ENCODE results near the gene EHBP1L1. TPM values are rescaled to one million over a fixed set of nuclear protein-coding genes. Genes with fewer than 3 reads are reported as not detected.
A peak's percentile ranks its signal among the peaks of the same experiment; 100 is the strongest.

The EHBP1L1 gene
- total RNA-seq, 1 donor from 2014 or later, result 42.6 TPM

GRCh38 chr11:65598258-65598699 is 22.4 kb downstream of the EHBP1L1 start:
- Mint-ChIP-seq H3K9me3 (ENCODE audit: unreplicated experiment) (no peaks in the 10 kb centered on the region), H3K4me1 (ENCODE audit: unreplicated experiment) (peaks cover 7% of the 10 kb centered on the region)

GRCh38 chr11:65599216-65599954 is 23.5 kb downstream of the EHBP1L1 start:
- TF ChIP-seq CTCF (IDR thresholded peaks at IDR 0.05), result no peak
- Mint-ChIP-seq H3K4me1 (ENCODE audit: unreplicated experiment) (peaks cover 7% of the 10 kb centered on the region), H3K36me3 (ENCODE audit: unreplicated experiment) (peaks cover 10% of the 10 kb centered on the region), H3K27ac (ENCODE audit: unreplicated experiment) (no peak overlapping the region), H3K9me3 (ENCODE audit: unreplicated experiment) (no peaks in the 10 kb centered on the region), H3K27me3 (ENCODE audit: unreplicated experiment) (no peaks in the 10 kb centered on the region), H3K4me3 (ENCODE audit: unreplicated experiment) (no peak overlapping the region)
- no peak for DNase-seq (ENCODE audit: extremely low spot score, unreplicated experiment)

More at GRCh38 chr11:65598258-65598699, 22.4 kb downstream of the EHBP1L1 start:
- no peak overlapping the region for H3K27ac Mint-ChIP-seq (ENCODE audit: unreplicated experiment)
- H3K36me3 Mint-ChIP-seq (ENCODE audit: unreplicated experiment), result peaks cover 3% of the 10 kb centered on the region
- H3K4me3 Mint-ChIP-seq (ENCODE audit: unreplicated experiment), result no peak overlapping the region
- DNase-seq (ENCODE audit: extremely low spot score, unreplicated experiment), result no peak
- H3K27me3 Mint-ChIP-seq (ENCODE audit: unreplicated experiment), result no peaks in the 10 kb centered on the region
- no peak for TF ChIP-seq CTCF (IDR thresholded peaks at IDR 0.05)

GRCh38 chr11:65599955-65600246 is 24.0 kb downstream of the EHBP1L1 start:
- Mint-ChIP-seq H3K4me3 (ENCODE audit: unreplicated experiment) (no peak overlapping the region), H3K27me3 (ENCODE audit: unreplicated experiment) (no peaks in the 10 kb centered on the region), H3K4me1 (ENCODE audit: unreplicated experiment) (peaks cover 6% of the 10 kb centered on the region)

GRCh38 chr11:65604258-65604657 is 28.4 kb downstream of the EHBP1L1 start:
- H3K27me3 Mint-ChIP-seq (ENCODE audit: unreplicated experiment), result no peaks in the 10 kb centered on the region
- peaks cover 21% of the 10 kb centered on the region for H3K36me3 Mint-ChIP-seq (ENCODE audit: unreplicated experiment)
- H3K4me3 Mint-ChIP-seq (ENCODE audit: unreplicated experiment), result no peak overlapping the region
- TF ChIP-seq CTCF (IDR thresholded peaks at IDR 0.05), result no peak
- DNase-seq (ENCODE audit: extremely low spot score, unreplicated experiment), result no peak
- no peaks in the 10 kb centered on the region for H3K9me3 Mint-ChIP-seq (ENCODE audit: unreplicated experiment)
- peaks cover 2% of the 10 kb centered on the region for H3K4me1 Mint-ChIP-seq (ENCODE audit: unreplicated experiment)
- H3K27ac Mint-ChIP-seq (ENCODE audit: unreplicated experiment), result no peak overlapping the region

More at GRCh38 chr11:65599955-65600246, 24.0 kb downstream of the EHBP1L1 start:
- Mint-ChIP-seq H3K9me3 (ENCODE audit: unreplicated experiment) (no peaks in the 10 kb centered on the region), H3K27ac (ENCODE audit: unreplicated experiment) (no peak overlapping the region), H3K36me3 (ENCODE audit: unreplicated experiment) (peaks cover 11% of the 10 kb centered on the region)
- no peak for TF ChIP-seq CTCF (IDR thresholded peaks at IDR 0.05)
- DNase-seq (ENCODE audit: extremely low spot score, unreplicated experiment), result no peak

DNA sequence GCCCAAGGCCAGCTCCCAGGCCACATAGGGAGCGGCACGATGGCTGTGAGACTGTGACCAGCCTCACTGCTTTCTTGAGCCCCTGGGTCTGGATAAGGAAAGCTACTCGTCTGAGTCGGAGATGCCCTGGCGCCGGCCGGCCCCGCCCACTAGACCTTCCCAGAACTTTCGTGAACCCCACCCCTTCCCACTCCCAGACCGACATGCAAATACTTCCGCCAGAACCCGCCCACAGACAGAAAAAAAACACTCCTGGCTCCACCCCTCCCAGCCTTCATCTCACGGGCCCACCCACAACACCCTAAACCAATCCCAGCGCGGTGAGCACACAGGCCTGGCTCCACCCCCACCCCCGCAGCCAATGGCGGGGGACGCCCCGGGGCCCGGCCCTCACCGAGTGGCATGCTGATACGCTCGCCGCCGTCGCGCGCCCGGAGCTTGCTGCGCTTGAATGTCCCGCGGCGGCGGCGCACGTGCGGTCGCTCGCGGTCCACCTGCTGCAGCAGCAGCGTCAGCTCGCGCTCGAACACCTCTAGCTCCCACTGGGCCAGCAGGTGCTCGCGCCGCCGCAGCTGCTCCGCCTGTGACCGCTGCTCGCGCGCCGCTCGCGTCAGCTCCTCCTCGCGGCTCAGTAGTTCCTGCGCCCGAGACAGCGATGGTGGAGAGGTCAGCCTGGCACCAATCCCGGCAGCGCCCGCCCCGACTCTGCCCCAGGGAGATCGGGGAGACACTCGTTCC is 31.2 kb downstream of the EHBP1L1 start:
- Mint-ChIP-seq H3K27ac (ENCODE audit: unreplicated experiment) (peak overlapping the region; percentile 10), H3K4me3 (ENCODE audit: unreplicated experiment) (no peak overlapping the region), H3K36me3 (ENCODE audit: unreplicated experiment) (peaks cover 22% of the 10 kb centered on the region), H3K27me3 (ENCODE audit: unreplicated experiment) (no peaks in the 10 kb centered on the region), H3K4me1 (ENCODE audit: unreplicated experiment) (peaks cover 26% of the 10 kb centered on the region), H3K9me3 (ENCODE audit: unreplicated experiment) (no peaks in the 10 kb centered on the region)
- no peak for DNase-seq (ENCODE audit: extremely low spot score, unreplicated experiment)
- no peak for TF ChIP-seq CTCF (IDR thresholded peaks at IDR 0.05)

Data from osteocyte (in vitro differentiated cells).